ENCODE results near the gene ZNF467.

DNA sequence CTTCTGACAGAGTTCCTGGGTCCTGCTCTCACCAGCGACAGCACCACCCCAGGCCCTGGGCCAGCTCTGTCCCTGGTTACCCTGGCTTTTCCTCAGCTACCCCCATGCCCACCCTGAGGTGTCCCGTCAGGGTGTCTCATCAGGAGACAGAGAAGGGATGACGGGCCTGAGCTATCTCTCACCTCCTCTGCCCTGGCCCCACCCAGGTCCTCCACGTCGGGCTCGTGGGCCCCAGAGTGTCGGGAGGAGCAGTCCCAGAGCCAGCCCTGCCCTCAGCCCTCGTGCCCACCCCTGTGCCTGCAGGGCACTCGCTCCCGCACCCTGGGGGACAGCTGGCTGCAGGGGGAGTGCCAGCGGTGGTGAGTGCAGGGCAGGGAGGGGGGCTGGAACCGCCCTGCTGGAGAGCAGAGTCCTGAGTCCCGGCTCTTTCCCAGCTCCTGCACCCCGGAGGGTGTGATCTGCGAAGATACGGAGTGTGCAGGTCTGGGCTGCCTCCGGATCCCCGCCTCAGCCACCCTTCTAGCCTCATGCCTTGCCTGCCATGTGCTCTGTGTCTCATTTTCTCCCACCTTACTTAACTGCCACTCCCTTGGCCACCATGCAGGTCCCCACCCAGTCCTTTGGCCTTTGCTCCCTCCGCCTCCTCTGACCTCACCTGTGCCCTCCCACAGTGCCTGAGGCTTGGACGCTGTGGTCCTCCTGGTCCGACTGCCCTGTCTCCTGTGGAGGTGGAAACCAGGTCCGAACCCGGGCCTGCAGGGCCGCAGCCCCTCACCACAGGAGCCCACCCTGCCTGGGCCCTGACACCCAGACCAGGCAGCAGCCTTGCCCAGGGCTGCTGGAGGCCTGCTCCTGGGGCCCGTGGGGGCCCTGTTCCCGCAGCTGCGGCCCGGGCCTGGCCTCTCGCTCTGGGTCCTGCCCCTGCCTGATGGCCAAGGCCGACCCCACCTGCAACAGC lies 48.1 kb upstream of the ZNF467 start:
- TF ChIP-seq, protein P1, sequence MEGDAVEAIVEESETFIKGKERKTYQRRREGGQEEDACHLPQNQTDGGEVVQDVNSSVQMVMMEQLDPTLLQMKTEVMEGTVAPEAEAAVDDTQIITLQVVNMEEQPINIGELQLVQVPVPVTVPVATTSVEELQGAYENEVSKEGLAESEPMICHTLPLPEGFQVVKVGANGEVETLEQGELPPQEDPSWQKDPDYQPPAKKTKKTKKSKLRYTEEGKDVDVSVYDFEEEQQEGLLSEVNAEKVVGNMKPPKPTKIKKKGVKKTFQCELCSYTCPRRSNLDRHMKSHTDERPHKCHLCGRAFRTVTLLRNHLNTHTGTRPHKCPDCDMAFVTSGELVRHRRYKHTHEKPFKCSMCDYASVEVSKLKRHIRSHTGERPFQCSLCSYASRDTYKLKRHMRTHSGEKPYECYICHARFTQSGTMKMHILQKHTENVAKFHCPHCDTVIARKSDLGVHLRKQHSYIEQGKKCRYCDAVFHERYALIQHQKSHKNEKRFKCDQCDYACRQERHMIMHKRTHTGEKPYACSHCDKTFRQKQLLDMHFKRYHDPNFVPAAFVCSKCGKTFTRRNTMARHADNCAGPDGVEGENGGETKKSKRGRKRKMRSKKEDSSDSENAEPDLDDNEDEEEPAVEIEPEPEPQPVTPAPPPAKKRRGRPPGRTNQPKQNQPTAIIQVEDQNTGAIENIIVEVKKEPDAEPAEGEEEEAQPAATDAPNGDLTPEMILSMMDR (IDR thresholded peaks at IDR 0.05; ENCODE audit: low read length), result no peak
- no peak for TF ChIP-seq EZH2phosphoT487 (IDR thresholded peaks at IDR 0.05; ENCODE audit: low read length)
- TF ChIP-seq EZH2 (optimal IDR thresholded peaks at IDR 0.05; ENCODE audit: low read depth, low read length), result no peak
